Measurements from ENCODE around the gene KIF13A.

The KIF13A gene

GRCh38 chr6:17998003-17998402, 10.6 kb upstream of the KIF13A start:
- Histone ChIP-seq H3K27ac (replicated peaks) (no peak overlapping the region), H3K27me3 (ENCODE audit: insufficient read depth, poor library complexity, severe bottlenecking) (no peaks in the 10 kb centered on the region), H3K4me3 (replicated peaks; ENCODE audit: insufficient read depth, low read length) (no peak overlapping the region)
- DNase-seq (ENCODE audit: low read depth in 1 of 2, low spot score in 1 of 2), result peak in 1 of 2 experiments; percentile 43
- TF ChIP-seq REST (IDR thresholded peaks at IDR 0.05; ENCODE audit: insufficient replicate concordance, low read depth) (no peak), POLR2AphosphoS5 (IDR thresholded peaks at IDR 0.05; ENCODE audit: low read depth) (no peak), SPI1 (IDR thresholded peaks at IDR 0.05; ENCODE audit: borderline replicate concordance, low read depth) (peak; percentile 79; the same call in 1 of the 2 replicates)

- Histone ChIP-seq H3K4me3 (replicated peaks; ENCODE audit: insufficient read depth, low read length) (no peak overlapping the region), H3K27ac (replicated peaks) (no peak overlapping the region), H3K27me3 (ENCODE audit: insufficient read depth, poor library complexity, severe bottlenecking) (no peaks in the 10 kb centered on the region)
- TF ChIP-seq POLR2AphosphoS5 (IDR thresholded peaks at IDR 0.05; ENCODE audit: low read depth) (no peak), SPI1 (IDR thresholded peaks at IDR 0.05; ENCODE audit: borderline replicate concordance, low read depth) (no peak), CTCF (IDR thresholded peaks at IDR 0.05; ENCODE audit: insufficient read depth, low read length) (no peak), GABPA (IDR thresholded peaks at IDR 0.05; ENCODE audit: low read depth) (no peak)
- no peak for DNase-seq (ENCODE audit: low read depth in 1 of 2, low spot score in 1 of 2)
Observed at GRCh38 chr6:17995414-17995813, 8.0 kb upstream of the KIF13A start.

GRCh38 chr6:17994019-17994418, 6.6 kb upstream of the KIF13A start:
- Histone ChIP-seq H3K27ac (replicated peaks) (no peak overlapping the region), H3K4me3 (replicated peaks; ENCODE audit: insufficient read depth, low read length) (no peak overlapping the region), H3K27me3 (ENCODE audit: insufficient read depth, poor library complexity, severe bottlenecking) (peaks cover 4% of the 10 kb centered on the region)
- DNase-seq (ENCODE audit: low read depth in 1 of 2, low spot score in 1 of 2), result no peak
- TF ChIP-seq GABPA (IDR thresholded peaks at IDR 0.05; ENCODE audit: low read depth), result no peak
- TF ChIP-seq CTCF (IDR thresholded peaks at IDR 0.05; ENCODE audit: insufficient read depth, low read length), result no peak
- TF ChIP-seq SPI1 (IDR thresholded peaks at IDR 0.05; ENCODE audit: borderline replicate concordance, low read depth), result no peak
- no peak for TF ChIP-seq POLR2AphosphoS5 (IDR thresholded peaks at IDR 0.05; ENCODE audit: low read depth)
- no peak for TF ChIP-seq REST (IDR thresholded peaks at IDR 0.05; ENCODE audit: insufficient replicate concordance, low read depth)

- TF ChIP-seq SPI1 (IDR thresholded peaks at IDR 0.05; ENCODE audit: borderline replicate concordance, low read depth), result no peak
- TF ChIP-seq POLR2AphosphoS5 (IDR thresholded peaks at IDR 0.05; ENCODE audit: low read depth), result no peak
- TF ChIP-seq CTCF (IDR thresholded peaks at IDR 0.05; ENCODE audit: insufficient read depth, low read length), result no peak
- no peak for TF ChIP-seq GABPA (IDR thresholded peaks at IDR 0.05; ENCODE audit: low read depth)
- TF ChIP-seq REST (IDR thresholded peaks at IDR 0.05; ENCODE audit: insufficient replicate concordance, low read depth), result no peak
- no peak for DNase-seq (ENCODE audit: low read depth in 1 of 2, low spot score in 1 of 2)
- H3K4me3 ChIP-seq (replicated peaks; ENCODE audit: insufficient read depth, low read length), result peak overlapping the region; percentile 58
- peaks cover 4% of the 10 kb centered on the region for H3K27me3 ChIP-seq (ENCODE audit: insufficient read depth, poor library complexity, severe bottlenecking)
- no peak overlapping the region for H3K27ac ChIP-seq (replicated peaks)
Observed at GRCh38 chr6:17988422-17988944, 1.0 kb upstream of the KIF13A start.

Data from HL-60 (cell line).